ENCODE results near the gene ALOX12B.
"Not testable (repeated sequence)": the region's sequence is repeated elsewhere in the genome, so short reads cannot be mapped to it uniquely, and the experiment has no call there.

ALOX12B gene

GRCh38 chr17:8063761-8064534 is 23.6 kb downstream of the ALOX12B start:
- no peak for DNase-seq

- DNase-seq, result no peak
Observed at GRCh38 chr17:8062807-8063483, 24.6 kb downstream of the ALOX12B start.

- DNase-seq, result no peak
Observed at GRCh38 chr17:8062435-8062806, 25.1 kb downstream of the ALOX12B start.

GRCh38 chr17:8061851-8062250 is 25.7 kb downstream of the ALOX12B start:
- not testable (repeated sequence) for DNase-seq

GRCh38 chr17:8060274-8060673 is 27.2 kb downstream of the ALOX12B start:
- no peak for DNase-seq

GRCh38 chr17:8059131-8059530 is 28.4 kb downstream of the ALOX12B start:
- no peak for DNase-seq

- DNase-seq, result no peak
Observed at GRCh38 chr17:8057691-8058114, 29.8 kb downstream of the ALOX12B start.

- DNase-seq, result no peak
Observed at GRCh38 chr17:8056976-8057625, 30.4 kb downstream of the ALOX12B start.

GRCh38 chr17:8056232-8056975 is 31.1 kb downstream of the ALOX12B start:
- DNase-seq, result no peak

GRCh38 chr17:8055851-8056231 is 31.7 kb downstream of the ALOX12B start:
- no peak for DNase-seq

- DNase-seq, result no peak
Observed at GRCh38 chr17:8053600-8053999, 33.9 kb downstream of the ALOX12B start.

GRCh38 chr17:8052256-8053252 is 35.0 kb downstream of the ALOX12B start:
- DNase-seq, result no peak

- DNase-seq, result no peak
Observed at GRCh38 chr17:8051831-8052230, 35.7 kb downstream of the ALOX12B start.

- no peak for DNase-seq
Observed at GRCh38 chr17:8048736-8049135, 38.8 kb downstream of the ALOX12B start.

- DNase-seq, result no peak
Observed at GRCh38 chr17:8048236-8048635, 39.3 kb downstream of the ALOX12B start.

- DNase-seq, result no peak
Observed at GRCh38 chr17:8047769-8048110, 39.8 kb downstream of the ALOX12B start.

GRCh38 chr17:8046929-8047768 is 40.4 kb downstream of the ALOX12B start:
- DNase-seq, result no peak

- no peak for DNase-seq
Observed at GRCh38 chr17:8046306-8046928, 41.1 kb downstream of the ALOX12B start.

GRCh38 chr17:8044819-8045810 is 42.4 kb downstream of the ALOX12B start:
- no peak for DNase-seq

All from NCI-H187 treated with DMSO at 0.1 percent for 48 hours (cell line).